Islet of Langerhans (tissue), 1 donor: Measurements from ENCODE around the gene CARD19.

Experiments used
- FAIRE-seq: peaks from one replicate; lab custom pipeline; 2011; peaks lifted over from hg19 to GRCh38; lab: Jason Lieb, UNC

CARD19 gene

GRCh38 chr9:93161786-93162562 is 66.0 kb downstream of the CARD19 start:
- no peak for FAIRE-seq
